ENCODE measurements around the gene STMND1.

STMND1 gene

GRCh38 chr6:17098538-17098937 lies 3.3 kb upstream of the STMND1 start:
- no peak for TF ChIP-seq CTCF (conservative IDR thresholded peaks at IDR 0.05; ENCODE audit: low read depth, low read length)
- no peak overlapping the region for H3K4me3 ChIP-seq (ENCODE audit: low read length)
- DNase-seq (ENCODE audit: low read depth): peak; percentile 95

- no peak for TF ChIP-seq CTCF (conservative IDR thresholded peaks at IDR 0.05; ENCODE audit: low read depth, low read length)
- H3K4me3 ChIP-seq (ENCODE audit: low read length): no peak overlapping the region
- DNase-seq (ENCODE audit: low read depth): no peak
Observed at GRCh38 chr6:17099401-17100059, 2.3 kb upstream of the STMND1 start.

- no peak for DNase-seq (ENCODE audit: low read depth)
- H3K4me3 ChIP-seq (ENCODE audit: low read length): no peak overlapping the region
- TF ChIP-seq CTCF (conservative IDR thresholded peaks at IDR 0.05; ENCODE audit: low read depth, low read length): no peak
Observed at GRCh38 chr6:17100806-17101205, 1.0 kb upstream of the STMND1 start.

- no peak for DNase-seq (ENCODE audit: low read depth)
- TF ChIP-seq CTCF (conservative IDR thresholded peaks at IDR 0.05; ENCODE audit: low read depth, low read length): no peak
- peak overlapping the region; percentile 51 for H3K4me3 ChIP-seq (ENCODE audit: low read length)
Observed at GRCh38 chr6:17102258-17102870, 514 bp downstream of the STMND1 start.

GRCh38 chr6:17103715-17104114 lies 1.9 kb downstream of the STMND1 start:
- no peak for DNase-seq (ENCODE audit: low read depth)
- peak; percentile 45 for TF ChIP-seq CTCF (conservative IDR thresholded peaks at IDR 0.05; ENCODE audit: low read depth, low read length)
- H3K4me3 ChIP-seq (ENCODE audit: low read length): no peak overlapping the region

- H3K4me3 ChIP-seq (ENCODE audit: low read length): no peak overlapping the region
- DNase-seq (ENCODE audit: low read depth): no peak
- no peak for TF ChIP-seq CTCF (conservative IDR thresholded peaks at IDR 0.05; ENCODE audit: low read depth, low read length)
Observed at GRCh38 chr6:17107863-17108262, 6.0 kb downstream of the STMND1 start.
